HG02588 (cell line): ENCODE data around the gene MVK.

ENCODE experiments used
- ATAC-seq: cut with Tn5 transposase; IDR thresholded peaks from one replicate; pipeline ENCODE4 v1.9.1; 2021; ENCODE audit warnings: mild to moderate bottlenecking, moderate library complexity; ENCODE audit not compliant: unreplicated experiment

Gene MVK

DNA sequence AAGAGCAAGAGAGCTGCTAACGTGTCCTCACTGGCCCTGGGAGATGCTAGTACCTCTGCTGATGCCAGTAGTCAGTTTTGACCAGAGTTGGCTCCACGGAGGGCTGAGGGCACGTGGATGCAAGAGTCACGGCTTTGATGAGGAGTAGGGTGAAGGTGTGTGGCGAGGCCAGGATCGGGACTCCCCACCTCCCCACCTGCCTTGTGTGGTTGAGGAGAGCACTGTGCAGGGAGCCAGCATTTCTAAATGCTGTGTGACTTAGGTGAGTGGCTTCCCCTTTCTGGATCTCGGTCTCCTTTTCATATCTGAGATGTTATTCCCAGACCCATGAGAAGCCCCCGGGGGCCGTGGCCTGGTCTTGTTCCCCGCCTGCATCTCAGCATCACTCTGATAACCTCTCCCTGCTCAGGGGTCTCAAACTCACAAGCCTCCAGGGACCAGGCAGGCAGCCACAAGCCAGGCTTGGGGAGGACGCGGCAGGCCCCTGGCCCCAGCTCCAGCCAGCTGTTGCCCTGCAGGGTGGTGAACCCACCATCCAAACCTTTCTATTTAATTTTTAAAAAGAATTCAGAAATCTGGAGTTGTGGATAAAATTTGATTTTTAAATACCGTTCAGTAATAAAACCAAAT is 32.1 kb downstream of the MVK start:
- ATAC-seq, result no peak

DNA sequence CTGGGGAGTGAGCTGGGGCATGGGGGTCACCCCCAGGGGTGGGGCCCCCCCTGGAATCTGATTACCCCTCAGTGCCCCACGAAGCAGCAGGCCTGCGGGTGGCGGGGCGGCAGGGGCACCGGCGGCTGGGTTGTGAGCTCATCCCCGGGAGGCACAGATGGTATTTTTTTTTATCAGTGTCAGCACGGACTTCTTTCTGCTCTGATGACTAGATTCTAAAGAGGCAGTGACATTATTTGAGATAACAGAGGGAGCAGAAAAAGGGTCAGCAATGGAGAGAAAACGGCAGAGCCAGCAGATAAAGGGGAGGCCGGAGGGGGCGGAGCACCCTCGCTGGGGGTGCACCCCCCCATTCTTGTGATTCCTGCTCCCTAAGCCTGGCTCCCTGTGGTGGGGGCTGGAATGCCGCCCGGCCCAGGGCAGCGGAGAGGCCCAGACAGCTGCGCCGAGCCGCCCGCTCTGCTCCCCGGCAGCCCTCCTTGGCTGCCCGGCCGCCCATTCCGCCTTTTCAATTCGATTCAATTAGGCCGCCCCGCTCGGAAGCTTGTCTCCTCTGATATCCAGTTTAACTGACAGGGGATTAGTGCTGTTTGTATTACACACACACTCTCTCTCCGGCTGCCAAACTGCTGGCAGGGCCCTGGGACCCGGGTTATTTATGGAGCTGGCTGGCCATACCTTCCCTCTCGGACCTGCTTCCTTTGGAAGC is 32.9 kb downstream of the MVK start:
- ATAC-seq, result no peak

DNA sequence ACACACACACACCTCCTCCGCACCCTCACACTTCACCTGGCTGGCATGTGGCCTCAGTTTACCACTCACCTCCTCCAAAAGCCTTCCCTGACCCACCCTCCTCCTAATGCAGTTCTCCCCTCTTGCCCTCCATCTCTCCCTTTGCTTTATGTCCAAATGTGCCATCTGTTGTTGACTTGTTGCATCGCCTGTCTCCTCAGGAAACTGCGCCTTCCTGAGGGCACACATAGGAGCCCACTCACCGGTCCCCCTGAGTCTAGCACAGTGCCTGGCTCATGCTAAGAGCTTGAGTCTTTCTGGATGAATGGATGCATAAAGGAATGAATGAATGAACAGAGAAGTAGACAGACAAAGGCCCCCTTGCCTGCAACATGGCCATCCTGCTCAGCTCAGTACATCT is 34.0 kb downstream of the MVK start:
- ATAC-seq, result no peak

DNA sequence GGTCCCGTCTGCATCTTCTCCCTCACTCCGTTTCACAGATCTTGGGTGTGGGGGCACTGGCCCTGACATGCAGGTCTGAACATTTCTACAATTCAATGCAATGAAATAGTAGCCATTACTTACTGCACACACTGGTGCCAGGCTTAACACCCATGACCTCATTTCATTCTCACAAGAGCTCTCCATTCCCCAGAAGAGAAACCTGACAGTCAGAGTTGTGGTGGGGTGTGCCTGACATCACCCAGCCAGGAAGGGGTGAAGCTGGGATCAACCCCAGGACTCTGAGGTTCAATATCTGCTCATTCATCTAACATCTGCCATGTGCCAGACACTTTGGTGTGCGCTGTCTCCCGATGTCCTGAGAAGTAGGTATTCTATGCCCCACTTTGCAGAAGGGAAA is 34.7 kb downstream of the MVK start:
- no peak for ATAC-seq

DNA sequence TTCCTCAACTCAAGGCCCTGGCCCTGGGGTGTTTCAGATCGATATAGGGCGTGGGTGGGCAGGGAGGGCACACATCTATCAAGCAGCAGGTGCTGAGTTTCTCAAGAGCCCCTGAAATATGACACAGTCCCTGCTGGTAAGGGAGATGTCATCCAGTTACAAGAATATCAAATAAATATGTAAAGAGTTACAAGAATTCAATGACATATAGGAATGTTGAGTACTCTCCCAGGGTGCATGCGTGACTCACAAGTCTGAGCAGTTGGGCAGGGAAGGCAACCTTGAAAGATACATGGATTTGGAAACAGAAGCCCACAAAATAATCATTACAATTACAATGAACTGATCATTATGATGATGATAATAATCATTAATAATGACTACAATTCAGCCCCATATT is 35.2 kb downstream of the MVK start:
- ATAC-seq, result no peak

DNA sequence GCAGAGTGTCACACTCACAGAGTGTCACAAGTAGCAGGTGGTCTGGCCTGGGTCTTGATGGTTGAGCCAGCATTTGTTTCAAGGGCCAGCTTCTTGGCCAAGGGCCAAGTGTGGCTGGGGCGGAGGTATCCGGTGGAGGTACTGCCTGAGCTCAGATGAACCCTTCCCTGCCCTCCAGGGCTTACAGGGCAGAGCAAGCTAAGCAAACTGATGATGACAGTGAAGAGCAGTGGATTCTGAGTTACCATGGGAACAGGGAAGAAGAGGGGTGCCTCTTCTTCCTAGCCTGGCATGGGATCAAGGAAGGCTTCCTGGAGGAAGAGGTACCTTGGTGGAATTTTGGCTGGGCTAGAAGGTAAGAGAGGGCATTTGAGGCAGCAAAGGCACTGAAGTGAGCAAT is 35.7 kb downstream of the MVK start:
- no peak for ATAC-seq

DNA sequence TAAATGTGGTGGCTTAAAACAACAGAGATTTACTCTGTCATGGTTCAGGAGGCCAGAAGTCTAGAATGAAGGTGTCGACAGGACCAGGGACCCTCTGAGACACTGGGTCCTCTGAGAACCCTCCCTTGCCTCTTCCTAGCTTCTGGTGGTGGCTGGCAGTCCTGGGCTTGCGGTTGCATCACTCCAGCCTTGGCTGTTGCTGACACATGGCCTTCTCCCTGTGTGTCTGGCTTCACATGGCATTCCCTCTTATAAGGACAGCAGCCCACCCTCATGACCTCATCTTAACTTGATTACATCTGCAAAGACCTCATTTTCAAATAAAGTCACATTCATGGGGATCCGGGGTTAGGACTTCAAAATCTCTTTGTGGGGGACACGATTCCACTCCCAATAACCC is 36.9 kb downstream of the MVK start:
- no peak for ATAC-seq

DNA sequence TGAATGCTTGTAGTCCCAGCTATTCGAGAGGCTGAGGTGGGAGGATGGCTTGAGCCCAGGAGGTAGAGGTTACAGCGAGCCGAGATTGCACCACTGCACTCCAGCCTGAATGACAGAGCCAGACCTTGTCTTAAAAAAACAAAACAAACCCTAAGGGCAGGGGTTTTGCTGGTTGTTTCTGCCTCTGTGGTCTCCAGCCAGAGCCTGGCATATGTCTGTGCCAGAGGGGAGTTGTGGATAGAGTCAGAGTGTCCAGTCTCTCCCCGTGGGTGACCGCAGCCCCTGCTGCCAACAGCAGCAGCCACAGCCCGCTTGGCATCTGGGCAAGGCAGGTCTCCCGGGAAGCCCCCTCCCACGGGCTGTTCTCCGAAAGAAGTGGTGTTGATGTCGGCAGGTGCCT is 37.6 kb downstream of the MVK start:
- no peak for ATAC-seq

DNA sequence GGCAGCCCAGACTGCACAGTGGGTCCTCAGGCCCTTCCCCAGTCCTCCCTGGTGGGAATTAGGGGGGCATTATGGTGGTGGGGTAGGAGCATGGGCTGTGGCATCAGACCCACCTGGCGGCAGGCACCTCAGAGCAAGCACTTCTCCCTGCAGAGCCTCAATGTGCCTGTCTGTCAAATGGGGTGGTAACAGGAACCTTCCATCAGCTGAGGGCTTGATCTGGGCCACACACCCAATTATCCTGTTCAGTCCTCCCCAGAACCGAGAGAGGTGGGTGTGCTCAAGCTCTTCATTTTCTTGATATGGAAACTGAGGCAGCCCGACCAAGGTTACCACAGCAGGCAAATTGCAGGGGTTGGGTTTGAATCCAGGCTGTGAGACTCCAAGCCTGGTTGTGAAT is 38.4 kb downstream of the MVK start:
- ATAC-seq, result no peak

DNA sequence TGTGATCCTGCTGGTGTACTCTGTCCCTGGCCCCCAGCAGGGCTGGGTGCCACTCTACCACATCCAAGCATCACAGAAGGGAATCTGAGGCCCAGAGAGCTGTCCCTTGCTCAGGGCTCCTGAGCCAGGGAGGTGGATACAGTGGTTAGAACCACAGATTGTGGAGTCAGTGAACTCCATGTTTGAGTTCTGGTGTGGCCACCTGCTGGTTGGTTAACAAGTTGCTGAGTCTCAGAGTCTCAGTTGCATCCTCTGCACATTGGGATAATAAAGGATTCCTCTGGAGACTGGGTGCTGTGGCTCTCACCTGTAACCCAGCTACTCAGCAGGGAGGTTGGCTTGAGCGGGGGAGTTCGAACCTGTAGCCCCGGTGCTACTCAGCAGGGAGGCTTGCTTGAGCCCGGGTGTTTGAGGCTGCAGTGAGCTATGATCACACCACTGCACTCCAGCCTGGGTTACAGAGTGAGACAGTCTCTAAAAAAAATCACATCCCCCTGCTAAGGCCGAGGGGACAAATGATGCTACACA is 39.4 kb downstream of the MVK start:
- no peak for ATAC-seq

DNA sequence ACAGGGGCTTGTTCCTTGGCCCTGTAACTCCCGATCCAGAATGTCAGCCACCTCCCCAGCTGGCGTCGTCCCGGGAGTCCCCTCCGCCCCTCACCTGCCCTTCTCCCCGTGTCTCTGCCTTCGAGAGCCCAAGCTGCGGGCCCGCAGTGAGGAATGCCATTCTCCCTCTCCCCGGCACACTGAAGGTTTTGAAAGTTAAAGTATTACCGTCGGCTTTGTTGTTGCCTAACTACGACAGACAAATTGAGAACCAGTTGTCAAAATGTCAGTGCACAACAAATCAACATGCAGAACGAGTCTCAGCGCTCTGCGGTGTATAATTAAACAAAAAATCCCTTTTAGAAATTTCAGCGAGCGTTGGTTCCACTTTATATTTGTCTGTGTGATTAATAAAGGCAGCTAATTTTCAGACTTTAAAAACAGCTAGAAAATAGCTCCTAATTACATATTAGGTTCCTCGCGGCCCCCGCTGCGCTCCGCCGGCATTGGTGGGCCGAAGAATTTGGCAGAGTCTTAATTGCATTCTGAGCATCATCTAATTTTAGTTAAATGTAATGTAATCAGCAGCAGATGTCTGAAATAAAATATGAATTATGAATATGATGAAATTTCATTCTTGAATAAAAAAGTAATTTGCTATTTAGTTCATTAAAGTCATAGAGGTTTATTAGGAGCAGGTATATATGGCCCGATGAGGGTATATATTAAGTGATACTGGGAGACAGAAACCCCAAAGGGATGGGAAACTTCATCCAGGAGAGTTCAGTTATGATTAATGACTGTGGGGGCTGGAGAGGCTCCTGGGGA is 40.3 kb downstream of the MVK start:
- no peak for ATAC-seq

DNA sequence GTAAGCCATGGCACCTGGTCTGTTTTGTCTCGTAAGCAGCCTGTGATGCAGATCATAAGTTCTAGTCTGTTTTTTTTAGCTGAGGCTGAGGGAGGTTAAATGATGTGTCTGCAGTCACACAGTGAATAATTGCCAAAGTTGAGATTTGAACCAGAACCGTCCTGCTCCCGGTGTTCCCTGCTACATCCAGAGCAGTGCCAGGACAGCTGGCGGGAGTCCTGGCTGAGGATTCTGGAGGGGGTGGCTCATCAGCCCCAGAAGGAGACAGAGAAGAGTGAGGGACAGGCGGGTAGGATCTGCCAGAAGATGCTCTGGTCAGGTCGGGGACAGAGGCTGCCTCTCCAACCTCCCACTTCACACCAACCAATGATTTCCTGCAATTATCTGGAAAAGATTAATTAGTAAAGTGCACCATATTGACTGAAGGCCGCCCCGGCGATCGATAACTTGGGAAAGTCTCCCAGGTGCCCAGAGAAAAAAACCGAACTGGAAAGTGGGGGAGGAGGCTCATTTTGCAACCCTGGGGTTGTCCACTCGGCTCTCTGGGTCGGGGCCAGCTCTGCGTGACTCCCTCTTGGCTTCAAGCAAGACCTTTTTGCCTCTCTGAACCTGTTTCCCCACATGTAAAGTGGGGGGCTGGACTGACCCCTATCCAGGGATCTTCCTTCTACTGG is 42.1 kb downstream of the MVK start:
- ATAC-seq, result no peak

DNA sequence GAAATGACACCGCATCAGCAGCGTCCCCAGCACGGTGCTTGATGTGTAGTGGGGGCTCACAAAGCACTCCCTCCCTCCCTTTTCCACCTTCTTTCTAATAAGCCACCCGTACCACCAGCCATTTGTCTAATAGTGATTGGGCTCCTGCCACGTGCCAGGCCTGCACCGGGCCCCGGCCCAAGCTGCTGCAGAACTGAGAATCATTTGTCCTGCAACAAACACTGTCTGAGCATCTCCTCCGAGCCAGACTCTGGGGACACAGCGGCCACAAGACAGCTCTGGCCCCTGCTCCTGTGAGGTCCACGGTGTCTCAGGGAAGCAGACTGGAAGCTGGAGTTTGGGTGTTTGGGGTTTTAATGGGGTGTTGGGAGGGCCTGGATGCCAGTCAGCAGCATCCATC is 43.9 kb downstream of the MVK start:
- no peak for ATAC-seq

DNA sequence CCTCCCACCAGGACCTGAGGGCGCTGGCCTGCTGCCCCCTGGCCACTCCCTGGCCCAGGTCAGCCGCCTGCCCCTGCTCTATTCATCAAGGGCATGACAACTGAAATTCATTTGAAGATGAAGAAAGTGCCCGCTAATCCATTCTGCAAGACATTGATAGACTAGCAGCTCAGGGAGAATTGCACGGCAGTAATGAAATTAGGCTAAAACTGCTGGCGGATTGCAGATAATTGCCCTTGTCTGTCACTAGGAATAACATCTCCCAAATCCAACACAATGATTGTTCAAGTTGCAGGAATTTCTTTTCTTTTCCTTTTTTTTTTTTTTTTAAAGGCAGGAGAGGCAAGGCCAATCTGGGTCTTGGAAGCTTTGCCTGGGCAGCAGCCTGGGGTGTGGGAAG is 44.5 kb downstream of the MVK start:
- no peak for ATAC-seq

DNA sequence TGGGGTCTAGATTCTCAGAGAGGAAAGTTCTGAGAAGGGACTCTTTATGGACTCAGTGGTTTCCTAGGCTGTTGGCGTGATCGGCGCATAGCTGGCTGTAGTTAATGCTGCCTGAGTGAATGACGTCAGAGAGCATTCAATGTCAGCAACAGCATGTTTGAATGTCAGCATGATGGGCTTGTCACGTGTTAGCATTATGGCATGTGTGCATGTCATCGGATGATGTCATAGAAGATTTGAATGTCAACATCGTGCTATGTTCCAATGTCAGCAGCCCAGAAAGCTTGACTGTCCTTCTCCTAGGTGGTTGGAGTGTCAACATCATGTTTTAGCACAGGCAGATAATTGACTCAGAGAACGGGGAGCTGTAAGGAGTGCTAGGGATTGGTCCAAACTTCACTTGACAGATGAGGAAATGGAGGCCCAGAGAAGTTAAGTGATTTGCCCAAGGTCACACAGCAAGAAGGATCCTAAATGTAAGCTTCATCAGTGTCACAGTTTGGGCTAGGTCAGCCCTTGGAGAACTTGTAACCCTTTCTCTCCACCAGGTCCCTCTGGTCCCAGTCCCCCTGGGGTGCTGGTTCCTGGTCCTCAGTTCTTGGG is 45.5 kb downstream of the MVK start:
- no peak for ATAC-seq

DNA sequence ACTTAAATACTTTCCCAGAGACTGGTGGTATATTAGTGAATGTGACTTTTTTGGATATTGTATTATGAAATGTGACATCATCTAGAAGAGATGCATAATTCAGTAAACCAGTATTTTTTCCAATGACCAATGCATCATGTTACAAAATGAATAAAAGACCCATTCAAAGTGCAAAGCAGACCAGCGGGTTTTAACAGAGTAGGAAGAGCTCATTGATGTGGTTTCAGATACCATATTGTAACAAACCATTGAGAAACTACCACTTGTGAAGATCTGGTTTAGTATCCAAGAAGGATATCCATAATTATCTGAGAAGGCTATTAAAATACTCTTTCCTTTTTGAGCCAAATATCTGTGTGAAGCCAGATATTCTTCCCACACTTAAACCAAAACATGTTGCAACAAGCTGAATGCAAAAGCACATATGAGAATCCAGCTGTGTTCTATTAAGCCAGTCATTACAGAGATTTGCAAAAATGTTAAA is 47.7 kb downstream of the MVK start:
- ATAC-seq, result no peak

DNA sequence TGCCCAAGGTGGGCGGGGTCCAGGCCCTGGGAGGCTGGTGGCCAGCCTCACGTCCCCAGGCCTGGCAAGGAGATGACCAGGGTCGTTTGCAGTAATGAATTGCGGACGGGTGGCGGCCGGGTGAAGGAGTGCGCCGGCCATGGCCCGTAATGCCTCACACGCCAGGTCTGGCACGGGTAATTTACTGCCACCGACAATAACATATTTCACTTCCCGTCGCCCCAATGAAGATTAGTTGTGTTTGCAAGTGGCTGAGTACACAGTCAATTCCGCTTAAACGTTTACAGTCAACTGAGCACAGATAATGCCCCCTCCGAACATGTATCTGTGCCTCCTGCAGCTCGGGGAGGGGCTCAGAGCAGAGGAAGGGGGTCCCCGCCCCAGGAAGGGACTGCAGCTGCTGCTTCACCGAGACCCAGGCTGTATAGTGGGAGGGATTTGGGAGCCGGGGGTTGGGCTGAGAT is 48.3 kb downstream of the MVK start:
- ATAC-seq, result no peak

DNA sequence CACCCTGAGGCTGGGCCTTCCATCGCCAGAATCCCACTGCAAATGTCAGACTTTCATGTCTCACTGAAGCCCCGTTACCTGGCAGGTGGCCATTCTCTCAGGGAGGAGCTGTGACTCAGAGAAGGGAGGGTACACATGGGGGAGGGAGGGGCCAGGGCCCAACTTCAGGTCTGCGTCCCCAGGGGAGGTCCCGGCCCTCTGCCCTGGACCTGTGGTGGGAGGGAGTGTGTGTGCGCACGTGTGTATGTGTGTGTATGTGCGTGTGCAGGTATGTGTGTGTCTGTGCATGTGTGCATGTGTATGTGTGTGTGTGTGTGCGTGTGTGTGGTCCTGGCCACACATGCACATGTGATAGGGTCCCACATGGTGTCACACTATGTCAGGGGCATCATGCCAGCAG is 50.9 kb downstream of the MVK start:
- no peak for ATAC-seq

DNA sequence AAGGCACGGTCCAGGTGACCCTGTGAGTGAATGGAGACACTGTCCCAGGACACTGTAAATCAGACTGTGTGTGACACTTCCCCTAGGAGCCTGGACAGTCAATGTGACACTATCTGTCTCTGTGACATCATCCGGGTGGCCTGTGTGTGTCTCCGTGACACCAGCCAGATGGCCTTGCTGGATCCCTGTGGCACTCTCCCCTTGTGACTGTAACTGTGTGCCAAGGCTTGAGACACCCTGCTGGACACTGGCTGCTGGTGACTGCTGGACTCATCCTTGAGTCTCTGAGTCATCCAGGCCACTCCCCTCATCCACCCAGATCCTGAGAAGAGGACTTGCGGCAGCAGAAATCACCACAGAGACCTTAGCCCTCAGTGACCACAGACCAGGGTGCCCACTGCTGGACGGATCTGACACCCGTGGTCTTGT is 51.6 kb downstream of the MVK start:
- ATAC-seq, result no peak

DNA sequence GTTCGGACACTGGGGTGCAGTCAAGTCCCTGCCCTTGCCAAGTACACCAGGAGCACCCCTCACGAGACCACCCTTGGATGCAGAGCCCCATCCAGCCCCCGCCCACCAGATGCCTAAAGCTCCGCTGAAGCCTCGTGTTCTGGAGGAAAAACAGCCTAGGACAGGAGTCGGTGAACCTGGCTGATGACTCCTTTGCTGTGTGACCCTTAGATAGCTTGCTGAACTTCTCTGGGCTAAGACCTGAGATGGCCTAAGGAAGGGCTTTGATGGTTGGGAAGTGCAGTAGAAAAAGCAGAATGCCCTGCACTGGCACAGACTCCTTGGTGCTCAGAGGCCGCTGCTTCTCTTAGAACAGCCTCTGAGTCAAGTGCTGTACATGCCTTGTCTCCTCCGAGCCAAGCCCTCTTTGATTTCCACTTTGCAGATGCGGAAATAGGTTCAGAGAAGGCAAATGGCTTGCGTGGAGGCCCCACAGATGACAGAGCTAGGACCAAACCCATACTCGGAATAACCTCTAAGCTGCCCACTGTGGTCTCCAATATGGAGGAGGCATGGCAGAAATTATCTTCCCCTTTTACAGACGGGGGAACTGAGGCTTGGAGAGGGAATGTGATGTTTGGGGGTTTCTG is 52.3 kb downstream of the MVK start:
- ATAC-seq, result no peak
